HG03175 (cell line): ENCODE results near the gene MEF2A.

Experiments used
- ATAC-seq: cut with Tn5 transposase; IDR thresholded peaks from one replicate; pipeline ENCODE4 v1.9.1; 2021; ENCODE audit warnings: mild to moderate bottlenecking, moderate library complexity; ENCODE audit not compliant: unreplicated experiment

MEF2A gene

GRCh38 chr15:99752556-99752955 lies 186.8 kb downstream of the MEF2A start:
- no peak for ATAC-seq

- ATAC-seq, result no peak
These were observed 187.3 kb downstream of the MEF2A start for GRCh38 chr15:99753066-99753465.

DNA sequence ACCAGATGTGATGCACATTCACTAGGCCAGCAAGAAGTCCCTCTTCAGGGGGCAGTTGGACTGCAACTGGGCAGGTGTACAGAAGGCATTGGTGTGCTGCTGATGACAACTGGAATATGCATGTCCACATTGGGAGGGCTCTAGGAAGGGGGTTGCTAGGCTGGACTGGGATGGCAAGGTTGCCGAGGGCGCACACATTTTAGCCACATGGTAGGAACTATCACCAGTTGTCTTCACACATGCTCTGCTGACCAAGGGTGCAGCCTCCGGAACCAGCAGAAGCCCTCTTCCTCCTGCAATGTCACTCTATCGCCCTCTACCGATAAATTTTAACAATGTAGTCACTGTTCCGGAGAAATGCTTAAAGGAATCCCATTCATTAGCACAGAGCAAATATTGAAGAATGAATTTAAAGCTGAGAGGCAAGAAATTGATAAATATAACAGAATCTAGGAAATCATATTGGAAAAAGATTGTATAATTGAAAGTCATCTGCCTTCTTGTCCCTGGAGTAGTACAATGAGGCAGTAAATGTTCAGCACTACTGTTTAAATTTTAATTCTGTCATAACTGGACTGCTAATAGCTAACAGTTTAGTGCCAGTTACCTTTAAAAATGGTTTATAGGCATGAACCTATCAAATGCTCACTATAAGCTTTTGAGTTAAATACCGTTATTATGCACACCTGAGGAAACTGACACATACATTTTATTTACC lies 190.1 kb downstream of the MEF2A start:
- ATAC-seq, result peak; percentile 88

DNA sequence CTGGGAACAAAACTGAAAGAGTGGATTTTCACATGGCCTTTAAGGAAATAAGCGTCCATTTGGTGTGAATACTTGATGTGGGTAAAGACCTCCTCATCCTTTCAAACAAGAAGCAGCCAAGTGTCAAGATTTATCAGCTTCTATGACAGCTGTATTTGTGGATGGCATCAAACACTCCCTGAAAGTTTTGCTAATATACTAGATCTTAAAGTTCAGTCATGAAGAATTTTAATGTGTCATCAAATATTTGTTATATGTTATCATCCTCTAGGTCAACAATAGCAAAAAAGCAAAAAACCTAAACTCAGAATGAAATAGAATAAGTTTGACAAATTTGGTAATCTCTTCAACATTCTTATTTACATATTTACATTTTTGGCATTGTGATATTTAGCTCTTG lies 196.5 kb downstream of the MEF2A start:
- ATAC-seq, result no peak

DNA sequence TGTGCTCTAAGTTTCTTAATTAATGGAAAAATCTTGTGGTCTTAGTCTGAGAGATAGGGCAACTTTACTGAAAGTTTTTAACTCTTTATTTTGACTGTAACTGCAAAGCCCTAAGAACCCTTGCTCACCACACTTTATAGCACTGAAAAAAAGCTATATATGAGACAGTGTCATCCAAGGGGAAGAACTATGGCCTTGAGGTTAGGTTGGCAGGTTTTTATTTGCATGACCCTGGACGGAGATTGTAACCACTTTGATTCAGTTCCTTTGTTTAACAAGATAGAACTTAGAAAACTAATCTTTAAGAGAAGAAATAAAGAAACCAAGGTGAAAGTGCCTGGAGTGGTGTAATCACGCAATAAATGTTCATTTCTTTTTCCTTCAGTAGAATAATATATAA lies 198.0 kb downstream of the MEF2A start:
- ATAC-seq, result no peak

- no peak for ATAC-seq
These were observed 198.7 kb downstream of the MEF2A start for GRCh38 chr15:99764522-99764921.
